ENCODE results near the gene SDF2L1.

DNA sequence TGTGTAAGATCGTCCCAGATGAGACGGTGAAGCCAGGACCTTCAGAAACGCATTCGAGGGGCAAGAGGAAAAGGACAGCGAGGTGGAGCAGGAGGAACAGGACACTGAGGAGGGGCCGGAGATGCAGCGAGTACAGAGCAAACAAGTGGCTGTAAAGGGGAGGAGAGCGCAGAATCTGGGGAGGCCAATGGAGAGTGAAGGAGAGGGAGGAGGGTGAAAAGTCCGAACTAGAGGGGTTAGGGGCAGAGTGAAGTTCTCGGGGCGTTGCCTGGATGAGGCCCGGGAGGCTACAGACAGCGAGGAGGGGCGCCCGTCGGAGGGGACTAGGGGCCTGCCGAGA is 14.9 kb downstream of the SDF2L1 start:
- TF ChIP-seq, protein P1, sequence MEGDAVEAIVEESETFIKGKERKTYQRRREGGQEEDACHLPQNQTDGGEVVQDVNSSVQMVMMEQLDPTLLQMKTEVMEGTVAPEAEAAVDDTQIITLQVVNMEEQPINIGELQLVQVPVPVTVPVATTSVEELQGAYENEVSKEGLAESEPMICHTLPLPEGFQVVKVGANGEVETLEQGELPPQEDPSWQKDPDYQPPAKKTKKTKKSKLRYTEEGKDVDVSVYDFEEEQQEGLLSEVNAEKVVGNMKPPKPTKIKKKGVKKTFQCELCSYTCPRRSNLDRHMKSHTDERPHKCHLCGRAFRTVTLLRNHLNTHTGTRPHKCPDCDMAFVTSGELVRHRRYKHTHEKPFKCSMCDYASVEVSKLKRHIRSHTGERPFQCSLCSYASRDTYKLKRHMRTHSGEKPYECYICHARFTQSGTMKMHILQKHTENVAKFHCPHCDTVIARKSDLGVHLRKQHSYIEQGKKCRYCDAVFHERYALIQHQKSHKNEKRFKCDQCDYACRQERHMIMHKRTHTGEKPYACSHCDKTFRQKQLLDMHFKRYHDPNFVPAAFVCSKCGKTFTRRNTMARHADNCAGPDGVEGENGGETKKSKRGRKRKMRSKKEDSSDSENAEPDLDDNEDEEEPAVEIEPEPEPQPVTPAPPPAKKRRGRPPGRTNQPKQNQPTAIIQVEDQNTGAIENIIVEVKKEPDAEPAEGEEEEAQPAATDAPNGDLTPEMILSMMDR (conservative IDR thresholded peaks at IDR 0.05; ENCODE audit: low read length), result no peak
- TF ChIP-seq EZH2phosphoT487 (IDR thresholded peaks at IDR 0.05; ENCODE audit: borderline replicate concordance, low read depth, low read length), result no peak
